Activated T-cell treated with anti-CD3 and anti-CD28 coated beads, Interleukin-2, amount 50 U/mL, for 72 hours (primary cell): ENCODE measurements around the gene DDN. TPM values are rescaled to one million over a fixed set of nuclear protein-coding genes. Genes with fewer than 3 reads are reported as not detected.

Experiments used
- ATAC-seq, 2 donors: fragments of 150-1000 bp; cut with Tn5 transposase; replicated peaks in 1 of 2; 2 replicates each; pipeline ENCODE4 v1.10.0; 2021; ENCODE audit warnings: moderate library complexity in 2 of 2, mild to moderate bottlenecking in 1 of 2
- DNase-seq, 2 donors: peaks; one replicate each; pipeline ENCODE4 v3.0.0; 2021 to 2022; ENCODE audit warnings: mixed read lengths in 1 of 2
- H3K27ac Mint-ChIP-seq: one replicate; pipeline ENCODE4 v1.8.0; 2022; ENCODE audit warnings: mild to moderate bottlenecking, moderate library complexity, mixed read lengths
- H3K27me3 Mint-ChIP-seq: one replicate; pipeline ENCODE4 v1.8.0; 2022; ENCODE audit warnings: low read depth, mixed read lengths
- H3K36me3 Mint-ChIP-seq, 2 donors: one replicate each; pipeline ENCODE4 v1.8.0; 2022; ENCODE audit warnings: mixed read lengths in 2 of 2, mild to moderate bottlenecking in 1 of 2; ENCODE audit not compliant: insufficient read depth in 2 of 2
- H3K4me1 Mint-ChIP-seq: one replicate; pipeline ENCODE4 v1.8.0; 2022; ENCODE audit warnings: low read depth, mixed read lengths
- H3K4me3 Mint-ChIP-seq, 2 donors: one replicate each; pipeline ENCODE4 v1.8.0; 2022; ENCODE audit warnings: mild to moderate bottlenecking in 2 of 2, mixed read lengths in 2 of 2, moderate library complexity in 2 of 2
- H3K9me3 Mint-ChIP-seq, 2 donors: one replicate each; pipeline ENCODE4 v1.8.0; 2022; ENCODE audit warnings: mixed read lengths in 2 of 2
- total RNA-seq, 2 donors: library from RNA; stranded (reverse); gene quantifications; one replicate each; pipeline ENCODE4 v1.2.3, GENCODE V29; 2022

Gene DDN
- under 1 TPM; 0.25 to 0.38 TPM for total RNA-seq

DNA sequence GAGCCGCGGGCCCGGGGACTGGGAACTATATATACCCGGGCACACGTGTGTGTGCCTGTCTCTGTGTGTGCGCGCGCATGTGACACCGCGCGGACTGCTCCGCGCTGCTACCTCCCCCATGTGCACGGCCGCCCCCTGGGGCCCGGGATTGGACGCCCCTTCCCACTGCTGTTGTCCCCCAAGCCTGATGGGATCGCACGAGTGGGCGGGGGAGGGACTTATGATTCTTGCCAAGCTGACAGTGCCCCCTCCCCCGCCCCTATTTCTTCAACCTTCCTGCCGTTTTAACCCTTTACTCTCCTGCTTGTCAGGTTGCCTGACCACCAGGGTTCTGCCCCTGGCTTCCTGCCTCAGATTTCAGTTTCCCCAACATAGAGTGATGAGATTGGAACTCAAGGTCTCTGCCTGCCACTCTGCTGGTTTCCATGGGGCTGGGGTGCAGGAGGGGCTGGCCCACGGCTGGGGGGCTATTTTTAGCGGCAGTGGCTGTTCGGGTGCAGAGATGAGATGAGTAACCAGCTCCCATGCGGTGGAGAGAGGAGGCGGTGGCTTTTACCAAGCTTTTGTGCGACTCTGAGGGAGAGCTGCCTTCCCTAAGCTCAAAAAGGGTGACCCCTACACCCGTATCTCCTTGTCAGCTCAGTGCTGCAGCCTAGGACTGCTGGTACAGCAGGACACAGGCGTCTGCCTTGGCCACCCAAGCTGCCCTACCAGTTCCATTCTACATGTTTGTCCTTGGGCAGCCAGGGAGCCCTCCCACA is at the start of gene DDN:
Gene DDN, minus strand, starts transcription at position 5 of the 761 bp plus-strand sequence. CDS start 88 bp downstream, outside the sequence.
- Mint-ChIP-seq H3K9me3 (no peaks in the 10 kb centered on the region), H3K4me3 (peak within 1 kb of the TSS; percentile 81 to 86), H3K27ac (no peak within 1 kb of the TSS), H3K36me3 (peaks cover 13 to 15% of the 10 kb centered on the region in 2 donors), H3K4me1 (peaks cover 23% of the 10 kb centered on the region), H3K27me3 (peaks cover 23% of the 10 kb centered on the region)
- peak; percentile 54 to 62 for DNase-seq
- peak; percentile 60 to 66 for ATAC-seq

DNA sequence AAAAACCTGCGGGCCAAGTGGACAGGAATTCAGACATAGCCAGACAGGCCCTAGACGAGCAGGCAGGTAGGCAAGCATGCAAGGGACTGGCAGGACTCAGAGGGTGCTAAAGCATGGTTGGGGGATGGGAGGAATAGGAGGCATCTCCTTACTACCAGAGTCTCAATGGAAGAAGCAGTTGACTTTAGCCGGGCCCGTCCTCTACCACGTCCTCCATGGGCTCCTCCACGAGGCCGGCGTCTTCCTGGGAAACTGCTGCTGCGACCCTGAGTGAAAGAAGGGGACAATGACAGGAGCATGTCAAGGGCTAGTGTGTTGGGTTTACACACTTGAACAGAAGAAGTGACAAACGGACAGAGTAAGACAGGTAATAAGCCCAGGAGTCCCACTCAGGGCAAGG is 49.8 kb upstream of the DDN start:
- H3K27ac Mint-ChIP-seq = no peak overlapping the region
- ATAC-seq (no peak), DNase-seq (no peak)

DNA sequence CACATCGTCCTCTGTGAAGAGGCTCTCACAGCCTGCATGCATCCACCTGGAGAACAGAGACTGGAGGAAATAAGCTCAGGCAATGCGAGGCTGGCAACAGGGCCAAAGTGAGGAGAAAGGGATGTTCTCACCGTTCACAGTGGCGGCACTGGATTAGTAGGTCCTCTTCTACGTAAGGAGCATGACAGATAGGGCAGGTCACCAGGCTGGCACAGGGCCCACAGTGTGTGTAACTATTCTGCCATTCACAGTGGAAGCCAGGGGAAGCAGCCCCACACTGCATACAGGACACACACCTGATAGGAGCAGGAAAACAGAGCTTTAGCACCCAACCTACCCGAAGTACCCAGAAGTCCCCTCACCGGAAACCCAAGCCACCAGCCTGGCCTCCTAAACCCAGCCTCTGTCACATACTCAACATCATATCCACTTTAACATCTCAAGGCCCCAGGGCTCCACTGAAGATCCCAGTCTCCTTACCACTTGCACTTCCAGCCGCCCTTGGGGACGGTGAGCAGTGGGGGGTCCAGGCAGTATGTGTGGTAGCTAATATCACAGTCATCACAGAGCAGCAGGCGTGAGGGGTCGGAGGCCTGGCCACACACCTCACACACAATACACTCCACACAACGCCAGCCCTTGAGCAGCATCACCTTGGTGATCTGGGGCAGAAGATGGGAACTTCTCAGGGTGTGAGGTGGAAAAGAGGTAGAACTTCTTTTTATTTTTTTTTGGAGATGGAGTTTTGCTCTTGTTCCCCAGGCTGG is 47.1 kb upstream of the DDN start:
- H3K27ac Mint-ChIP-seq = no peak overlapping the region
- no peak for ATAC-seq
- H3K27me3 Mint-ChIP-seq = no peaks in the 10 kb centered on the region
- no peak overlapping the region for H3K4me3 Mint-ChIP-seq
- no peaks in the 10 kb centered on the region for H3K4me1 Mint-ChIP-seq
- no peaks in the 10 kb centered on the region for H3K9me3 Mint-ChIP-seq
- no peak for DNase-seq
- H3K36me3 Mint-ChIP-seq = peaks cover 22% of the 10 kb centered on the region in 2 donors

More for the DNA sequence above, 49.8 kb upstream of the DDN start:
- Mint-ChIP-seq H3K27me3 (no peaks in the 10 kb centered on the region), H3K9me3 (no peaks in the 10 kb centered on the region), H3K4me1 (no peaks in the 10 kb centered on the region), H3K4me3 (no peak overlapping the region), H3K36me3 (peaks cover 25 to 32% of the 10 kb centered on the region in 2 donors)

DNA sequence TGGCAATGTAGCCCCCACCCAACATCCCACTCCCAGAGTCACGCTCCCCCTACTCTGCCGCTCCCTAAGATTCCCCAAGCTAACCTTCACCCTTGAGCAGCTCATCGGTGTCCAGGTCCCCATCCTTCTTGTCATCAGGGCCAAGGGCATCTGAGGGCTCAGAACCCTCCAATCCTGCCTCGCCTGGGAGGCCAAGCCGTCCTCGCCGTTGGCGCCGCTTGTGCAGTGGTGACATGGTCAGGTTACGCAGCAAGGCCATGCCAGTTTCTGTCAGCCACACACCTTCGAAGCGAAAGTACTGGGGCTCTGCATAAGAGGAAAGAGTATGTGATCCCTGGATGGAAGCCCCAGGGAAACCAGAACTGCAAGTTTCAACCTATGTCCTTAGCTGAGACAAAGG is 45.5 kb upstream of the DDN start:
- H3K27ac Mint-ChIP-seq = peak overlapping the region; percentile 19
- no peak overlapping the region for H3K4me3 Mint-ChIP-seq
- ATAC-seq (no peak), DNase-seq (no peak)
- peaks cover 18 to 19% of the 10 kb centered on the region in 2 donors for H3K36me3 Mint-ChIP-seq
- no peaks in the 10 kb centered on the region for H3K9me3 Mint-ChIP-seq
- no peaks in the 10 kb centered on the region for H3K4me1 Mint-ChIP-seq
- H3K27me3 Mint-ChIP-seq = no peaks in the 10 kb centered on the region

DNA sequence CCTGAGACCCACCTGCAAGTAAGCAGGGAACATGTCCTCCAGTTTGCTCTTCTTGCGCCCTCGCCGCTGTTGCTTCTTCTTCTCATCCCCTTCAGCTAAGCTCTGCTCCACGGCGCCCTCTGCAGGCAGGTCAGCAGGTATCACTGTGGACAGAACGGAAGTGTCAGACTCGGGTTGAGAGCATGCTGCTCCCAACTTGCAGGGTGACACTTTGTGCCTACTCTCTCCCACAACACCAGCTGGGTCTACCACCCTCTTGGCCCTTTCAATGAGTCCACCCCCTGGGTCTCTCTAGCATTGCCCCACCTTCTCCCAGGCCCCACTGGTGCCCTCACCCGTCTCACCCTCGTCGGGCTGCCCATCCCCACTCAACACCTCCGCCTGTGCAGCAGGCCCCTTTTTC is 44.7 kb upstream of the DDN start:
- Mint-ChIP-seq H3K4me1 (no peaks in the 10 kb centered on the region), H3K27ac (peak overlapping the region; percentile 6), H3K9me3 (no peaks in the 10 kb centered on the region), H3K27me3 (no peaks in the 10 kb centered on the region), H3K4me3 (no peak overlapping the region), H3K36me3 (peaks cover 16 to 18% of the 10 kb centered on the region in 2 donors)
- ATAC-seq = peak; percentile 78 to 80
- DNase-seq = peak; percentile 80

DNA sequence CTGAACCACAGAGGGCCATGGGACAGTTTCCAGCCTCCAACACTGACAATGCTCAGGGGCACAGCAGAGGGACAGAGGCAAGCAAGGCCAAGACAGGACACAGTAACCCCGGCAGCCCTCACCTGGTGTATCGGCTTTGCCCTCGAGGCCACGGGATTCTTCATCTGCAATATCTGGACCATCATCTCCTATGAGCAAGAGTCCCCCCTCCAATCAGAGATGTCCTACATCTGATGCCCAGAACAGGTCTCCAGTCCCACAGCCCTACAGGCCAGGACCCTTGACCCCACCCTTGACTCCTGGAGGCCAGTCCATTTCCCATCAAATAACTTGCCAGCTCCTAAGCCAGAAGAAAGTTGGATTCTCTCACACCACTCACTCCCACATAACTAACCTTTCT is 44.1 kb upstream of the DDN start:
- peak overlapping the region; percentile 46 for H3K27ac Mint-ChIP-seq
- no peak for DNase-seq
- no peaks in the 10 kb centered on the region for H3K9me3 Mint-ChIP-seq
- H3K4me3 Mint-ChIP-seq = no peak overlapping the region
- peaks cover 19 to 20% of the 10 kb centered on the region in 2 donors for H3K36me3 Mint-ChIP-seq
- H3K4me1 Mint-ChIP-seq = no peaks in the 10 kb centered on the region
- no peak for ATAC-seq
- no peaks in the 10 kb centered on the region for H3K27me3 Mint-ChIP-seq

DNA sequence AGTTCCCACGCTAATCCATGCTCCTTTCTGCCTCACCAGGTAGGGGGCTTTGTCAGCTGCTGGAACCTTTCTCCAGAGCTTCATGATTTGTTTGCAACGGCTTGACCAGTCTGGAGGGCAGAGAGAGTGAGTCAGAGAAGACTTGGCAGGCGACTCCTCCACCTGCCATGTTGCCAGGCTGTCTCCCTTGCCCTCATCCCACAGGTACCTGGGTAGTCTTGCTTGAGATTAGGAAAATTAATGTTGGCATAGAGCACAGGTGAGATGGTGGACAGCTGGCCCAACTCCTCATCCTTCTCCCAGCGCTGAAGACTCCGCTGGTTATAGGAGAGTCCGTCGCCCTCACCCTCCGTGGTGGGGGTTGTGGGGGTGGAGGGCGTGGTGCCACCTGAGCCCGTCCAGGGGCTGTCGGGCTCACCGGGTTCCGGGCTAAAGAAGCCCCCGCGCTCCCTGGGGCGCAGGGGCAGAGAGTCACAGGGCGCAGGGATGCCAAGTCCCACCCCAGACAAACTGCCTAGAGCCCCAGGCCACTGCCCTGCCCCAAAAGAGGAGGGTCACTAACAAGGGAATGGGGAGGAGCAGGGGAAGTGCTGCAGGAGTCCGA is 42.8 kb upstream of the DDN start:
- Mint-ChIP-seq H3K36me3 (peaks cover 15 to 20% of the 10 kb centered on the region in 2 donors), H3K4me3 (no peak overlapping the region), H3K4me1 (no peaks in the 10 kb centered on the region), H3K9me3 (no peaks in the 10 kb centered on the region), H3K27ac (no peak overlapping the region), H3K27me3 (no peaks in the 10 kb centered on the region)
- ATAC-seq (no peak), DNase-seq (no peak)

DNA sequence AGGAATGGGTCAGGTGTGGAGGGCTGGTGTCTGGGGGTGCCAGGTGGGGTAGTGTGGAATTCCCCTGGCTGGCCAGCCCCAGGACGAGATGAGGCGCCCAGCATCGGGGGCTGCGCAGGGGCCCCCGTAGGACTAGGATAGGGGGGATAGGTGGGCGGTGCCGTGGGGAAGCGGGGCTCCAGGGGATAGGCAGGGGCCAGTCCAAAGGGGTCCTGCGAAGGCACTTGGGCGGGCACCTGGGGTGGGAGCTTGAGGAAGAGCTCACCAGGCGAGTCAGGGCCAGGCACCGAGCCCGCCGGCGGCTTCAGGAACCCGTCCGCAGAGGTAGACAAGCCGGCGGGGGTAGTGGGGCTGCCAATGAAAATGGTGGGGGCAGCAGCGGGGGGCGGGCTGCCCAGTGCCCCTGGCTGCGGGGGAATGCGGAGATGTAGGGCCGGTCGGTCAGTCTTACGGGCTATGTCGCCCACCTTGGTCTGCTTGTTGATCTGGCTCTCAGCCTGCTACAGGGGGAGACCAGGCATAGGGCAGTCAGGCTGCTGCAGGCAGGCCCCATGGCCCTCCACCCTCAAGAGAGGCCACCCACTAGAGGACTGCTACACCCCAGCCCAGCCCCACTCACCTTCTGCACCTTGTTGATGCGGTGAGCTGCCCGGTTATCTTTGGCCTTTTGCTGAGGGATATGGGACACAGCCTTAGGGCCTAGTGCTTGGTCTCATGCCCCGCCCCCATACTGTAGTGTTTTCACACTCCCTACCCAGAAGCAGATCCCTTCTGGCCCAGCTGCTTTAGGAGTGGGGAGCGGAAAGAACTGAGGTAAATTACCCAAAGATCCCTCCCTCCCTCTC is 42.1 kb upstream of the DDN start:
- H3K36me3 Mint-ChIP-seq = peaks cover 13 to 24% of the 10 kb centered on the region in 2 donors
- H3K9me3 Mint-ChIP-seq = no peaks in the 10 kb centered on the region
- no peak for DNase-seq
- no peak overlapping the region for H3K27ac Mint-ChIP-seq
- no peak overlapping the region for H3K4me3 Mint-ChIP-seq
- no peak for ATAC-seq
- no peaks in the 10 kb centered on the region for H3K27me3 Mint-ChIP-seq
- H3K4me1 Mint-ChIP-seq = no peaks in the 10 kb centered on the region

DNA sequence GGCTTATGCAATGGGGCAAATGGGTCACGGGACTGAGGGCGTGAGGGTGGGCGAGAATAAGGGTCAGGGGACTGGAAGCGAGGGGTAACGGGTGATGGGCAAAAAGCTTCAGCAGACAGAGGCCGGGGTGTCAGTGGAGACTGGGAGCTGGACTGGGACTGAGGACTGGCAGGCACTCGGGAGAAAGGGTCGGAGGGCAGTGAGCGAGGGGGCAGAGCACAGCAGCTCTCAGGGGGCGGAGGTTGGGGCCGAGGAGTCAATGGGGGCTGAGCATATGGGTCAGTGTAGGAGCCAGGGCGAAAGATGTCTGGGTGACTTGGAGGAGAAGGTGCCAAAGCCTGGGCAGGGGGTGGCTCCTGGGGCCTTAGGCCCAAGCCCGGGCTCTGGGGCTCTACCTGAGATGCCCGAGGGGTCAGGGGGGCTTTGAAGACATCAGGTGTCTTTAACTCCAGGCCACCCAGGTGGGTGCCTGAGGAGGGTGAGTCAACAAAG is 41.2 kb upstream of the DDN start:
- Mint-ChIP-seq H3K36me3 (peaks cover 10 to 25% of the 10 kb centered on the region in 2 donors), H3K4me3 (no peak overlapping the region), H3K9me3 (no peaks in the 10 kb centered on the region), H3K27me3 (no peaks in the 10 kb centered on the region), H3K27ac (no peak overlapping the region), H3K4me1 (no peaks in the 10 kb centered on the region)
- ATAC-seq = no peak
- DNase-seq = no peak

DNA sequence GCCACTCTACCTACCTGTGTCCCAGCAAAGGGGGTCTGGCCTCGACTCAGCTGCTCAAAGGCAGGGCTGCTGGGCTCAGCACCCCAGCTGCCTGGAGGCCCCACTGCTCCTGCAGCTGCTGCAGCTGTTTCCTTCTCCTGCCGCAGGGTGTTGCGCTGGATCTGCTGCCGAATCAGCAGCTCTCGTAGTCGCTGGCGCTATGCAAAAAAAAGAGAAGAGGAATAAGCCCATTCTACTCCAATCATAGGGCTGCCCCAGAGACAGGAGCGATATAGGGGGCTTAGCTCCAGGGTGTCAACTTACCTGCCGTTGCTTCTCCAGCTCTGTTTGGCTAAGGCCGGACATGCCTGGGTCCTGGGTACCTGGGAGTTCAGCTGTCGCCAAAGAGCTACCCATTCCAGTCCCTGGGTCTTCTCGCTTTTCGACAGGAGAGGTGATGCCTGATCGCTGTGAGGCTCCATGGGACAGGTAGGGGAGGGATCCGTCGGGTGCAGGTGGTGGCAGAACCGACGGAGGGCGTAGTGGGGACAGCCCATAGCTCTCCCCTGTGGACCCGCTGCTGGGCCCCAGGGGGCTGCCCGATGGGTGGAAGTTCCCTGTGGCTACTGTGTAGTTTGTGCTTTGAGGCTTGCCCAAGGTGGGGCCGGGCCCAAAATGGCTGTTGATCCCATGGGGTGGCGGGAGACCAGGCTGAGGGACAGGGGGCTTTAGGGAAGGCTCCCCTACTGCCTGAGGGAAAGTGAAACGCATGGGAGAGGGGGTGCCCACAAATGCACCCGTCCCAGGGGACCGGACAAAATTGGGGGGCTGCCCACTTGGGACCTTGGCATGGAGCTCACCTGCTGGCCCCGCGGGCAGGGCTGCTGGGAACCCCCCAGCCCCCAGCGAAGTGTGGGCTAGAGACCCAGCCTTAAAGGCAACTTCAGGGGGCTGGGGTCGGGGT is 40.5 kb upstream of the DDN start:
- no peaks in the 10 kb centered on the region for H3K9me3 Mint-ChIP-seq
- DNase-seq (no peak), ATAC-seq (no peak)
- peaks cover 10 to 22% of the 10 kb centered on the region in 2 donors for H3K36me3 Mint-ChIP-seq
- no peaks in the 10 kb centered on the region for H3K27me3 Mint-ChIP-seq
- H3K4me3 Mint-ChIP-seq = no peak overlapping the region
- H3K27ac Mint-ChIP-seq = no peak overlapping the region
- H3K4me1 Mint-ChIP-seq = no peaks in the 10 kb centered on the region

DNA sequence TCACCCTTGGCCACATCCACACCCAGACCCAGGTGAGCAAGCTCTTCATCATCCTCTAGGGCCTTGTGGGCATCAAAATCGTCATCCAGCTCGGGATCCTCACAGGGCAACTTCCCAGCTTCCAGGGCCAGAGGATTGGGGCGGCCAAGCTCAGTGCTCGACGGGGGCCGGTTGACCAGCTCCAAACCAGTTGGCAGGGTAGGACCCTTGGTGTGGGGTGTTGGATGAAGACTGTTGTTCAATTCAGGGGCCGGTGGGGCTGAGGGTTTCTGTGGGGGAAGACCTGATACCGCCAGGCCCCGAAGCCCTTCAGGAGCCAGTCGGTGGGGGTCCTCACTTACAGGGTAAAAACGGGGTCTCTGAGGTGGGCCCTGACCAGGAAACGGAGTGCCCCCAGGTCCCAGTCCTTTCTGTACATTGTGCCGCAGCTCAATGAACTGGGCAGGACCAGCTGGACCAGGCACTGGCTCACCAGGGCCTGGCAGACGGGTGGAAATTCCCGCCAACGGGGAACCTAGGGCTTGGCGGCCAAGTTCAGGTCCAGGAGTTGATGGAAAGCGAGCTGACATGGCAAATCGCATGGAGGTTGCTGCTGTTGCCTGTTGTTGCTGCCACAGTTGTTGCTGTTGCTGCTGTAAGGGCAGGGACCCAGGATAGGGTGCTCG is 39.2 kb upstream of the DDN start:
- Mint-ChIP-seq H3K4me3 (no peak overlapping the region), H3K4me1 (no peaks in the 10 kb centered on the region), H3K27me3 (no peaks in the 10 kb centered on the region), H3K36me3 (peaks cover 8 to 20% of the 10 kb centered on the region in 2 donors), H3K27ac (no peak overlapping the region), H3K9me3 (no peaks in the 10 kb centered on the region)
- ATAC-seq (no peak), DNase-seq (no peak)
